Kidney (tissue), 14 donors: ENCODE data around the gene APOL3. TPM values are rescaled to one million over a fixed set of nuclear protein-coding genes. Genes with fewer than 3 reads are reported as not detected.
"Not testable (repeated sequence)": the region's sequence is repeated elsewhere in the genome, so short reads cannot be mapped to it uniquely, and the experiment has no call there.

Source experiments
- DNase-seq, 5 donors: peaks; one replicate each; pipeline ENCODE4 v3.0.0-alpha.2; 2013 to 2020
- FAIRE-seq: peaks from 2 replicates; lab custom pipeline; 2012; peaks lifted over from hg19 to GRCh38; lab: Jason Lieb, UNC
- H3K27ac ChIP-seq, 2 donors: one replicate each; pipeline ENCODE4 v1.7.0; 2013; ENCODE audit warnings: low read depth in 2 of 2, low read length in 2 of 2, inconsistent platforms in 1 of 2
- H3K27me3 ChIP-seq: one replicate; pipeline ENCODE4 v1.7.1; 2013; ENCODE audit warnings: low read length, inconsistent platforms; ENCODE audit not compliant: control insufficient read depth, insufficient read depth
- H3K36me3 ChIP-seq, 3 donors: one replicate each; pipeline versions ENCODE4 v1.7.0 to v1.7.1; 2013; ENCODE audit warnings: low read length in 3 of 3, control low read depth in 1 of 3, inconsistent platforms in 1 of 3; ENCODE audit not compliant: insufficient read depth in 3 of 3, control insufficient read depth in 2 of 3
- H3K4me1 ChIP-seq, 3 donors: one replicate each; pipeline versions ENCODE4 v1.7.0 to v1.7.1; 2013; ENCODE audit warnings: low read length in 3 of 3, inconsistent platforms in 1 of 3, low read depth in 1 of 3; ENCODE audit not compliant: control insufficient read depth in 2 of 3, insufficient read depth in 2 of 3
- H3K4me3 ChIP-seq, 3 donors: one replicate each; pipeline versions ENCODE4 v1.7.0 to v1.8.1; 2013; ENCODE audit warnings: low read length in 3 of 3, control low read depth in 1 of 3, inconsistent platforms in 1 of 3
- H3K9ac ChIP-seq, 3 donors: one replicate each; pipeline versions ENCODE4 v1.7.0 to v1.7.1; 2013; ENCODE audit warnings: low read length in 3 of 3, control low read depth in 1 of 3, inconsistent platforms in 1 of 3
- H3K9me3 ChIP-seq, 3 donors: one replicate each; pipeline versions ENCODE4 v1.7.0 to v1.7.1; 2013; ENCODE audit warnings: low read length in 3 of 3, control low read depth in 1 of 3, inconsistent platforms in 1 of 3; ENCODE audit not compliant: control insufficient read depth in 2 of 3, insufficient read depth in 1 of 3
- intact Hi-C: fragments of 100-400 bp; cut with DNase I; formaldehyde crosslinking; loops from one replicate; pipeline ENCODE4 v1.11.1; 2022
- polyA plus RNA-seq: library from polyadenylated mRNA; stranded (reverse); fragments of 350-450 nt; fragmentation: Illumina TruSeq; extraction: RNeasy Lipid Tissue Mini Kit (QIAGEN cat#74804); gene quantifications from one replicate; pipeline ENCODE4 v1.2.3, GENCODE V29; 2014; ENCODE audit warnings: low read depth, low replicate concordance; ENCODE audit not compliant: insufficient read depth
- total RNA-seq: library from RNA; stranded (reverse); fragmentation: NEBNext Ultra II Directional; extraction: Animal tissue kit (Norgen Biotek cat#: 25700); gene quantifications from one replicate; pipeline ENCODE4 v1.2.1, GENCODE V29; 2021
- TF ChIP-seq, protein P1 (sequence below): IDR thresholded peaks from 3 replicates; pipeline ENCODE4 v1.5.1; 2012; ENCODE audit warnings: mild to moderate bottlenecking, moderate library complexity, borderline replicate concordance; ENCODE audit not compliant: insufficient read depth; ENCODE audit errors: extremely low read depth
- donor health status: control.
- donor health status: control.
- donor health status: control.
- donor health status: control.
- donor health status: control.
- donor health status: DM: yes; HTN: yes; CAD: no.
- donor health status: Normal renal cell carcinoma (clear cell type).

APOL3 gene
- total and polyA plus RNA-seq, 2 donors from 2014 or later = 25.1 to 43.7 TPM

GRCh38 chr22:36204001-36204631 is 43.6 kb upstream of the APOL3 start:
- TF ChIP-seq, protein P1, sequence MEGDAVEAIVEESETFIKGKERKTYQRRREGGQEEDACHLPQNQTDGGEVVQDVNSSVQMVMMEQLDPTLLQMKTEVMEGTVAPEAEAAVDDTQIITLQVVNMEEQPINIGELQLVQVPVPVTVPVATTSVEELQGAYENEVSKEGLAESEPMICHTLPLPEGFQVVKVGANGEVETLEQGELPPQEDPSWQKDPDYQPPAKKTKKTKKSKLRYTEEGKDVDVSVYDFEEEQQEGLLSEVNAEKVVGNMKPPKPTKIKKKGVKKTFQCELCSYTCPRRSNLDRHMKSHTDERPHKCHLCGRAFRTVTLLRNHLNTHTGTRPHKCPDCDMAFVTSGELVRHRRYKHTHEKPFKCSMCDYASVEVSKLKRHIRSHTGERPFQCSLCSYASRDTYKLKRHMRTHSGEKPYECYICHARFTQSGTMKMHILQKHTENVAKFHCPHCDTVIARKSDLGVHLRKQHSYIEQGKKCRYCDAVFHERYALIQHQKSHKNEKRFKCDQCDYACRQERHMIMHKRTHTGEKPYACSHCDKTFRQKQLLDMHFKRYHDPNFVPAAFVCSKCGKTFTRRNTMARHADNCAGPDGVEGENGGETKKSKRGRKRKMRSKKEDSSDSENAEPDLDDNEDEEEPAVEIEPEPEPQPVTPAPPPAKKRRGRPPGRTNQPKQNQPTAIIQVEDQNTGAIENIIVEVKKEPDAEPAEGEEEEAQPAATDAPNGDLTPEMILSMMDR = no peak
- Histone ChIP-seq H3K27me3 (no peaks in the 10 kb centered on the region), H3K36me3 (no peaks in the 10 kb centered on the region), H3K4me1 (peaks cover 0 to 15% (median 2%) of the 10 kb centered on the region in 3 donors), H3K9me3 (no peaks in the 10 kb centered on the region), H3K4me3 (no peak overlapping the region), H3K9ac (no peak overlapping the region), H3K27ac (no peak overlapping the region)
- FAIRE-seq (no peak), DNase-seq (peak in 1 of 5 donors; percentile 31)
- intact Hi-C loops = no loop called here

- H3K9me3 ChIP-seq, H3K27ac ChIP-seq, H3K36me3 ChIP-seq, H3K9ac ChIP-seq, H3K27me3 ChIP-seq, H3K4me3 ChIP-seq, intact Hi-C loops, FAIRE-seq: not testable (repeated sequence)
- DNase-seq = peak in 1 of 5 donors; percentile 20
- peaks cover 0 to 14% (median 2%) of the 10 kb centered on the region in 3 donors for H3K4me1 ChIP-seq
Observed at GRCh38 chr22:36203441-36203840, 42.9 kb upstream of the APOL3 start.

DNA sequence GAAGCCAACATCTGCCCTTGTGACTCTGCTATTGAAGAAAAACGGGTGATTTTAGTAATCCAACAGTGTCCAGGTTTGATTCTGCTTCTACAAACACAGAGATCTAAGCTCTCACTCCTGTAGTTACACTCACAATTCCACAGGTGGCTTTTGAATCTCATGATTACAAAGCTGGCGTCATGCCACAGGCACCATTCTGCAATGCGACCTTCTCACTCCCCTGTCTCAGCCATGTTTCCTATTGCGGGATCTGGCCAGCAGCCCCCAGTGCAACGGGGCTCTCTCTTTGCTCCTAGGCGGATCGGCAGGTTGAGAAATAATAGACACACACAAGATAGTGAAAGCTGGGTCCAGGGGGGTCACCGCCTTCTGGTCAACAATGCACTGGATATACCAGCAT is 42.4 kb upstream of the APOL3 start:
- DNase-seq = peak in 4 of 5 donors; percentile 52 to 86 (median 68)
- FAIRE-seq, H3K9ac ChIP-seq, H3K9me3 ChIP-seq, H3K27ac ChIP-seq, H3K36me3 ChIP-seq, H3K27me3 ChIP-seq, intact Hi-C loops: not testable (repeated sequence)
- Histone ChIP-seq H3K4me1 (peaks cover under 1 to 15% (median 2%) of the 10 kb centered on the region in 3 donors), H3K4me3 (peak overlapping the region in 1 of 3 donors; percentile 30)

DNA sequence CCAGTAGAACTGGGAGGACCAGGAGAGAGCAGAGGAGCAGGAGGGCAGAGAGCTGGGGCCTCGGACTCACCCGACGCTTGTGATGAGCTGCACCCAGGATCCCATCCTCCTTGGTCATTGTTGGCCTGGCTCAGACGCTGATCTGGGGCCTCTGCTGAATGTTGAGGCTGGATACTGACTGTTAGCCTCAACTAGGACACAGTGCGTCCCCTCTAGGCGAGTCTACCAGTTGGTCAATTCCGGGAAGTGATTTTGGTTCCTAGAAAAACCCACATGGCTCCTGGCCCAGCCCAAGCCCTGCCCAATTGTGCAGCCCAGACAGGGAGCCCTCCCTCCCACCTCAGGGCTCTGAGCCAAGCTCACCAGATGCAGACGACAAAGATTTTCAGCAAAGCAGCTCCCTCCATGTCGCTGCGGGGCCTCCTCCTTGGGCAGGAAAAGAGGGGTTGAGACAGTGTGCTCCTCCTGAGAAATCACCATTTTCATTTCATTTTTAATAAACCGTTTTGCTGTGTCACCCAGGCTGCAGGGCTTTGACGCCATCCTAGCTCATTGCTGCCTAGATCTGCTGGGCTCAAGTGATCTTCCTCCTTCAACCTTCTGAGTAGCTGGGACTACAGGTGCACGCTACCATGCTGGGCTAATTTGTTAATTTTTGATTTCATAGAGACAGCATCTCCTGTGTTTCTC is 41.2 kb upstream of the APOL3 start, which contains the start of gene APOL4:
APOL4 (minus strand) TSS at position 180 of the 690 bp plus-strand sequence; CDS start at position 105, 75 bp downstream.
- H3K9me3 ChIP-seq = no peaks in the 10 kb centered on the region
- intact Hi-C loops = no loop called here
- H3K4me1 ChIP-seq = peaks cover 7 to 24% (median 12%) of the 10 kb centered on the region in 3 donors
- H3K9ac ChIP-seq = no peak within 1 kb of the TSS
- no peak for FAIRE-seq
- TF ChIP-seq, protein P1 = no peak
- H3K4me3 ChIP-seq = no peak within 1 kb of the TSS
- no peaks in the 10 kb centered on the region for H3K36me3 ChIP-seq
- H3K27ac ChIP-seq = no peak within 1 kb of the TSS
- H3K27me3 ChIP-seq = no peaks in the 10 kb centered on the region
- peak in 3 of 5 donors; percentile 41 to 91 (median 78) for DNase-seq

- intact Hi-C loops, H3K4me3 ChIP-seq, H3K27ac ChIP-seq, H3K27me3 ChIP-seq, DNase-seq, H3K9ac ChIP-seq, H3K9me3 ChIP-seq, H3K36me3 ChIP-seq, FAIRE-seq: not testable (repeated sequence)
- peaks cover 7 to 25% (median 13%) of the 10 kb centered on the region in 3 donors for H3K4me1 ChIP-seq
Observed at GRCh38 chr22:36201025-36201424, 40.5 kb upstream of the APOL3 start.
